ENCODE data around the gene PHYHIPL. TPM values are rescaled to one million over a fixed set of nuclear protein-coding genes. Genes with fewer than 3 reads are reported as not detected.

PHYHIPL gene
- total RNA-seq, 2 experiments from 2014 or later, result not detected

Other genes starting within 250 kb of the PHYHIPL start
- not detected in 2 replicates for gene FAM13C, start 185.9 kb downstream of the PHYHIPL start, total RNA-seq (2014; rRNA removed; shearing (Covaris generic))
- not detected in 2 replicates for gene FAM13C, start 185.9 kb downstream of the PHYHIPL start, total RNA-seq (2022)

Measured in OCI-LY7 (cell line).